Mammary epithelial cell (primary cell): ENCODE data around the gene ITPR2.

Source experiments
- EZH2 ChIP-seq: IDR thresholded peaks from 2 replicates; pipeline ENCODE4 v1.6.1; 2012; ENCODE audit warnings: low read length, inconsistent platforms, borderline replicate concordance
- TF ChIP-seq, protein P1 (sequence below), 2 donors: IDR thresholded peaks in 1 of 2; conservative IDR thresholded peaks in 1 of 2; 2 replicates each; pipeline ENCODE4 v1.5.1; 2011 to 2012; ENCODE audit warnings: inconsistent platforms in 2 of 2, low read length in 2 of 2, mild to moderate bottlenecking in 2 of 2, control low read depth in 1 of 2, low read depth in 1 of 2; ENCODE audit not compliant: insufficient read depth in 1 of 2; ENCODE audit errors: extremely low read depth in 1 of 2

DNA sequence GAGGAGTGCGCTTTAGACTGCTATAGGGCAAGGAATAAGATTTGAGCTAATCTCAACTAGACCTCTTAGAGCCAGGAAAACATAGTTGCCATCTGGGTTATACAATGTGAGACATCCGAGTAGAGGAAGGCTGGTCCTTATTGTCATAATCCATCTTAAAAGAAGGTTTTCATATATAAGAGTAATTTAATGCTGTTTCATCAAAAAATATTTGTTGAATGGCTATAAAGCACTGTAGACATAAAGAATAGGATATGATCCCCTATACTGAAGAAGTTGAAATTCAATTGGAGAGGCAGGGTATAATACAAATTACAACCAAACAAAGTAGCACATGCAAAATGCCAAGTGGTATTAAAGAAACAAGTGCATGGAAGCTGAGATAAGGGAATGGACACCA lies 343.1 kb downstream of the ITPR2 start:
- TF ChIP-seq, protein P1, sequence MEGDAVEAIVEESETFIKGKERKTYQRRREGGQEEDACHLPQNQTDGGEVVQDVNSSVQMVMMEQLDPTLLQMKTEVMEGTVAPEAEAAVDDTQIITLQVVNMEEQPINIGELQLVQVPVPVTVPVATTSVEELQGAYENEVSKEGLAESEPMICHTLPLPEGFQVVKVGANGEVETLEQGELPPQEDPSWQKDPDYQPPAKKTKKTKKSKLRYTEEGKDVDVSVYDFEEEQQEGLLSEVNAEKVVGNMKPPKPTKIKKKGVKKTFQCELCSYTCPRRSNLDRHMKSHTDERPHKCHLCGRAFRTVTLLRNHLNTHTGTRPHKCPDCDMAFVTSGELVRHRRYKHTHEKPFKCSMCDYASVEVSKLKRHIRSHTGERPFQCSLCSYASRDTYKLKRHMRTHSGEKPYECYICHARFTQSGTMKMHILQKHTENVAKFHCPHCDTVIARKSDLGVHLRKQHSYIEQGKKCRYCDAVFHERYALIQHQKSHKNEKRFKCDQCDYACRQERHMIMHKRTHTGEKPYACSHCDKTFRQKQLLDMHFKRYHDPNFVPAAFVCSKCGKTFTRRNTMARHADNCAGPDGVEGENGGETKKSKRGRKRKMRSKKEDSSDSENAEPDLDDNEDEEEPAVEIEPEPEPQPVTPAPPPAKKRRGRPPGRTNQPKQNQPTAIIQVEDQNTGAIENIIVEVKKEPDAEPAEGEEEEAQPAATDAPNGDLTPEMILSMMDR (conservative IDR thresholded peaks at IDR 0.05 in 1 of 2, IDR thresholded peaks at IDR 0.05 in 1 of 2; ENCODE audit: extremely low read depth in 1 of 2, insufficient read depth in 1 of 2, low read depth in 1 of 2, low read length in 2 of 2) = no peak
- no peak for TF ChIP-seq EZH2
